Liver (tissue), 9 donors: ENCODE results near the gene ECPAS. TPM values are rescaled to one million over a fixed set of nuclear protein-coding genes. Genes with fewer than 3 reads are reported as not detected.

ENCODE experiments used
- DNase-seq: peaks from one replicate; pipeline ENCODE4 v3.0.0-alpha.2; 2017; ENCODE audit warnings: low spot score
- H3K27ac ChIP-seq, 2 donors: one replicate each; pipeline ENCODE4 v1.7.0; 2013; ENCODE audit warnings: inconsistent platforms in 2 of 2, low read length in 2 of 2, control low read depth in 1 of 2, low read depth in 1 of 2, mild to moderate bottlenecking in 1 of 2
- H3K27me3 ChIP-seq, 4 donors: one replicate each; pipeline versions ENCODE4 v1.6.1 to v1.7.0; 2013; ENCODE audit warnings: low read length in 3 of 4, inconsistent platforms in 1 of 4, mild to moderate bottlenecking in 1 of 4, moderate library complexity in 1 of 4; ENCODE audit not compliant: control insufficient read depth in 4 of 4, insufficient read depth in 4 of 4
- H3K36me3 ChIP-seq, 4 donors: one replicate each; pipeline versions ENCODE4 v1.6.1 to v1.7.0; 2013; ENCODE audit warnings: low read length in 3 of 4, mild to moderate bottlenecking in 3 of 4, low read depth in 1 of 4, moderate library complexity in 1 of 4; ENCODE audit not compliant: control insufficient read depth in 4 of 4, insufficient read depth in 3 of 4
- H3K4me1 ChIP-seq, 4 donors: one replicate each; pipeline versions ENCODE4 v1.6.1 to v1.7.0; 2013; ENCODE audit warnings: low read length in 3 of 4, mild to moderate bottlenecking in 3 of 4, moderate library complexity in 1 of 4; ENCODE audit not compliant: control insufficient read depth in 4 of 4, insufficient read depth in 4 of 4
- H3K4me3 ChIP-seq, 3 donors: one replicate each; pipeline versions ENCODE4 v1.6.1 to v1.7.0; 2013; ENCODE audit warnings: low read length in 3 of 3, control low read depth in 1 of 3, low read depth in 1 of 3, mild to moderate bottlenecking in 1 of 3
- H3K9ac ChIP-seq, 2 donors: one replicate each; pipeline ENCODE4 v1.7.0; 2013; ENCODE audit warnings: low read length in 2 of 2, mild to moderate bottlenecking in 2 of 2, moderate library complexity in 2 of 2, control low read depth in 1 of 2, low read depth in 1 of 2
- H3K9me3 ChIP-seq, 4 donors: one replicate each; pipeline versions ENCODE4 v1.6.1 to v1.7.0; 2013; ENCODE audit warnings: low read length in 3 of 4; ENCODE audit not compliant: control insufficient read depth in 4 of 4
- FOXA1 ChIP-seq: IDR thresholded peaks from 2 replicates; pipeline ENCODE4 v1.6.1; 2016; ENCODE audit warnings: antibody characterized with exemption
- FOXA2 ChIP-seq: IDR thresholded peaks from 2 replicates; pipeline ENCODE4 v1.6.1; 2016; ENCODE audit warnings: antibody characterized with exemption
- GABPA ChIP-seq, 2 donors: IDR thresholded peaks in 1 of 2; conservative IDR thresholded peaks in 1 of 2; 2 replicates each; pipeline ENCODE4 v1.6.1; 2016; ENCODE audit warnings: antibody characterized with exemption in 2 of 2, mild to moderate bottlenecking in 1 of 2, moderate library complexity in 1 of 2
- HNF4A ChIP-seq, 2 donors: conservative IDR thresholded peaks; 2 replicates each; pipeline ENCODE4 v1.6.1; 2016; ENCODE audit warnings: antibody characterized with exemption in 2 of 2, mild to moderate bottlenecking in 2 of 2
- HNF4G ChIP-seq: IDR thresholded peaks from 2 replicates; pipeline ENCODE4 v1.6.1; 2016; ENCODE audit warnings: antibody characterized with exemption
- RXRA ChIP-seq, 2 donors: IDR thresholded peaks; 2 replicates each; pipeline ENCODE4 v1.6.1; 2017 to 2018; ENCODE audit warnings: antibody characterized with exemption in 2 of 2, mild to moderate bottlenecking in 1 of 2
- SP1 ChIP-seq: IDR thresholded peaks from 2 replicates; pipeline ENCODE4 v1.6.1; 2018; ENCODE audit warnings: antibody characterized with exemption, mild to moderate bottlenecking
- YY1 ChIP-seq: IDR thresholded peaks from 2 replicates; pipeline ENCODE4 v1.6.1; 2016; ENCODE audit warnings: antibody characterized with exemption, mild to moderate bottlenecking
- WGBS: extraction: QIAGEN DNeasy Blood & Tissue Kit; methylation state at CpG from one replicate; pipeline ENCODE4 v1.1.7; 2013; 5-methylcytosine and 5-hydroxymethylcytosine counted together
- polyA plus RNA-seq, 2 donors: library from polyadenylated mRNA; stranded (reverse) in 1 of 2; unstranded in 1 of 2; fragments of 200-250 nt in 1 of 2; fragments of >200 nt in 1 of 2; fragmentation: Nextera tagmentation in 1 of 2; extraction: Ambion mirVana in 1 of 2; gene quantifications; one replicate each; pipeline versions ENCODE4 v1.2.1 to v1.2.3, GENCODE V29; 2013 to 2015
- total RNA-seq, 2 donors: library from RNA; depleted of rRNA; stranded (reverse); fragments of >200 nt; gene quantifications; one replicate each; pipeline ENCODE4 v1.2.3, GENCODE V29; 2014
- TF ChIP-seq, protein P1 (sequence below): IDR thresholded peaks from 2 replicates; pipeline ENCODE4 v1.6.1; 2016; ENCODE audit warnings: antibody characterized with exemption
- TF ChIP-seq, protein P2 (sequence below): IDR thresholded peaks from 2 replicates; pipeline ENCODE4 v1.6.1; 2016; ENCODE audit warnings: antibody characterized with exemption
- TF ChIP-seq, protein P3 (sequence below): fragments of 150-350 bp; IDR thresholded peaks from 2 replicates; pipeline ENCODE4 v1.5.1; 2017; ENCODE audit warnings: improper control_type of control experiment, low read depth, low read length; ENCODE audit not compliant: missing input control
- TF ChIP-seq, protein P4 (sequence below): IDR thresholded peaks from 2 replicates; pipeline ENCODE4 v1.6.1; 2016; ENCODE audit warnings: antibody characterized with exemption
- TF ChIP-seq, protein P5 (sequence below): IDR thresholded peaks from 2 replicates; pipeline ENCODE4 v1.6.1; 2016; ENCODE audit warnings: antibody characterized with exemption, mild to moderate bottlenecking
- donor health status: healthy.
- donor health status: healthy.
- donor health status: healthy.
- donor health status: healthy.
- donor health status: healthy.

ECPAS gene
- total and polyA plus RNA-seq, 4 donors, result 14.7 to 60.8 (median 26.3) TPM

DNA sequence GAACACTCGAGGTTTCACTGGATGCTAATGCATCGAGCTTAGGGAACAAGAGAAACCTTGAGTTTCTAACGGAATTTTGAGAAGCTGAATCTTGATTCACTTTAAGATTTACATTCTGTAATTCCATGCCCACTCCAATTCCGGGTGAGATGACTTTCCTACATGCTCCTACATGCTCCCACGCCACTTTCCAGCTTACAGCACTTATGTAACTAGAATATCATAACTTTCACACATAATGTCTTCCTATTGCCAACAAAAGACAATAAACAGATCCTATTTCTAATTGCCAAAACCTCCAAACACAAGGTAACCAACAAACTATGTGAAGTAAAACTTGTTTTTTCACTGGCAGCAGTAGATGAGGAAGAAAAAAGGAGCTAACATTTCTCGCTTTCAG, 72.9 kb downstream of the ECPAS start:
- no peak for DNase-seq
- Histone ChIP-seq H3K4me1 (no peaks in the 10 kb centered on the region), H3K4me3 (no peak overlapping the region), H3K9ac (no peak overlapping the region), H3K27me3 (no peaks in the 10 kb centered on the region), H3K9me3 (no peaks in the 10 kb centered on the region), H3K36me3 (peaks cover 13 to 82% (median 72%) of the 10 kb centered on the region in 4 donors), H3K27ac (no peak overlapping the region)
- TF ChIP-seq HNF4G (no peak), SP1 (no peak)
- TF ChIP-seq, protein P1, sequence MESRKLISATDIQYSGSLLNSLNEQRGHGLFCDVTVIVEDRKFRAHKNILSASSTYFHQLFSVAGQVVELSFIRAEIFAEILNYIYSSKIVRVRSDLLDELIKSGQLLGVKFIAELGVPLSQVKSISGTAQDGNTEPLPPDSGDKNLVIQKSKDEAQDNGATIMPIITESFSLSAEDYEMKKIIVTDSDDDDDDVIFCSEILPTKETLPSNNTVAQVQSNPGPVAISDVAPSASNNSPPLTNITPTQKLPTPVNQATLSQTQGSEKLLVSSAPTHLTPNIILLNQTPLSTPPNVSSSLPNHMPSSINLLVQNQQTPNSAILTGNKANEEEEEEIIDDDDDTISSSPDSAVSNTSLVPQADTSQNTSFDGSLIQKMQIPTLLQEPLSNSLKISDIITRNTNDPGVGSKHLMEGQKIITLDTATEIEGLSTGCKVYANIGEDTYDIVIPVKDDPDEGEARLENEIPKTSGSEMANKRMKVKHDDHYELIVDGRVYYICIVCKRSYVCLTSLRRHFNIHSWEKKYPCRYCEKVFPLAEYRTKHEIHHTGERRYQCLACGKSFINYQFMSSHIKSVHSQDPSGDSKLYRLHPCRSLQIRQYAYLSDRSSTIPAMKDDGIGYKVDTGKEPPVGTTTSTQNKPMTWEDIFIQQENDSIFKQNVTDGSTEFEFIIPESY, result no peak
- TF ChIP-seq, protein P2, sequence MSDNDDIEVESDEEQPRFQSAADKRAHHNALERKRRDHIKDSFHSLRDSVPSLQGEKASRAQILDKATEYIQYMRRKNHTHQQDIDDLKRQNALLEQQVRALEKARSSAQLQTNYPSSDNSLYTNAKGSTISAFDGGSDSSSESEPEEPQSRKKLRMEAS, result no peak
- 97% methylated on average over 6 of the region's 6 CpGs for WGBS

DNA sequence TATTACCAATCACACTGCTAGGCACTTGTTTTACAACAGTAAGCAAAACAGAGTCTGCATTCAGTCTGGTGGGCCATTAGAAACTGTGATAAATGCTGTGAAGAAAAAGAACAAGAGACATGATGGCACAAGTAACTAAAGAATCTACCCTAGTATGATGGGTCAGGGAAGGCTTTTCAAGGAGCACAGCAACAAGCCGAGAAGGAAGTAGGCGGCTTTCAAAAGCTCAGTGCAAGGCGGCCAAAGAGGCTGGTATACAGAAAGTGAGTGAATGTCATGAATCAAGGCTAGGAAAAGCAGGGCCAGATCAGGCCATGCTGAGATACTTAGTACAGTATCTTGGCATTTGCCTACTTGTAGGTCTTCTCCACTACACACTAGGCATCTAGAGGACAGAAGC, 76.4 kb downstream of the ECPAS start:
- Histone ChIP-seq H3K27me3 (no peaks in the 10 kb centered on the region), H3K4me3 (no peak overlapping the region), H3K9ac (no peak overlapping the region), H3K27ac (no peak overlapping the region), H3K9me3 (no peaks in the 10 kb centered on the region), H3K4me1 (no peaks in the 10 kb centered on the region), H3K36me3 (peaks cover 8 to 63% (median 57%) of the 10 kb centered on the region in 4 donors)
- TF ChIP-seq FOXA1 (no peak), RXRA (IDR thresholded peaks at IDR 0.05) (no peak), GABPA (IDR thresholded peaks at IDR 0.05 in 1 of 2, conservative IDR thresholded peaks at IDR 0.05 in 1 of 2) (no peak)
- TF ChIP-seq, protein P1, result no peak
- TF ChIP-seq, protein P3, sequence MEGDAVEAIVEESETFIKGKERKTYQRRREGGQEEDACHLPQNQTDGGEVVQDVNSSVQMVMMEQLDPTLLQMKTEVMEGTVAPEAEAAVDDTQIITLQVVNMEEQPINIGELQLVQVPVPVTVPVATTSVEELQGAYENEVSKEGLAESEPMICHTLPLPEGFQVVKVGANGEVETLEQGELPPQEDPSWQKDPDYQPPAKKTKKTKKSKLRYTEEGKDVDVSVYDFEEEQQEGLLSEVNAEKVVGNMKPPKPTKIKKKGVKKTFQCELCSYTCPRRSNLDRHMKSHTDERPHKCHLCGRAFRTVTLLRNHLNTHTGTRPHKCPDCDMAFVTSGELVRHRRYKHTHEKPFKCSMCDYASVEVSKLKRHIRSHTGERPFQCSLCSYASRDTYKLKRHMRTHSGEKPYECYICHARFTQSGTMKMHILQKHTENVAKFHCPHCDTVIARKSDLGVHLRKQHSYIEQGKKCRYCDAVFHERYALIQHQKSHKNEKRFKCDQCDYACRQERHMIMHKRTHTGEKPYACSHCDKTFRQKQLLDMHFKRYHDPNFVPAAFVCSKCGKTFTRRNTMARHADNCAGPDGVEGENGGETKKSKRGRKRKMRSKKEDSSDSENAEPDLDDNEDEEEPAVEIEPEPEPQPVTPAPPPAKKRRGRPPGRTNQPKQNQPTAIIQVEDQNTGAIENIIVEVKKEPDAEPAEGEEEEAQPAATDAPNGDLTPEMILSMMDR, result no peak
- no peak for DNase-seq
- WGBS, result 96% methylated on average over 3 of the region's 3 CpGs

DNA sequence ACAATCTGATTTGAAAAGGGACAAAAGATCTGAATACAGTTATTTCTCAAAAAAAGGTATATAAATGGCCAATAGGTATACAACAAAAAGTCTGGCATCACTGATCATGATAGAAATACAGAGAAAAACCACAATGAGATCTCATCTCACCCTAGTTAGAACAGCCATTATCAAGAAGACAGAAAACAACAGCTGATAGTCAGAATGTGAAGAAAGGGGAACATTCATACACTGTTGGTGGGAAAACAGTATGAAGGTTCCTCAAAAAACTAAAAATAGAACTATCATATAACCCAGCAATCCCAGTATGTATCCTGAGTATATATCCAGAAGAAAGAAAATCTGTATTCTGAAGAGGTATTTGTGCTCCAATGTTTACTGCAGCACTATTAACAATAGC, 78.5 kb downstream of the ECPAS start:
- no peaks in the 10 kb centered on the region for H3K27me3 ChIP-seq
- peaks cover 8 to 54% (median 45%) of the 10 kb centered on the region in 4 donors for H3K36me3 ChIP-seq
- DNase-seq, result no peak
- TF ChIP-seq FOXA2 (no peak), HNF4G (no peak), YY1 (no peak), SP1 (no peak), RXRA (IDR thresholded peaks at IDR 0.05) (no peak), HNF4A (conservative IDR thresholded peaks at IDR 0.05) (no peak)
- TF ChIP-seq, protein P4, sequence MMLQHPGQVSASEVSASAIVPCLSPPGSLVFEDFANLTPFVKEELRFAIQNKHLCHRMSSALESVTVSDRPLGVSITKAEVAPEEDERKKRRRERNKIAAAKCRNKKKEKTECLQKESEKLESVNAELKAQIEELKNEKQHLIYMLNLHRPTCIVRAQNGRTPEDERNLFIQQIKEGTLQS, result no peak
- TF ChIP-seq, protein P5, sequence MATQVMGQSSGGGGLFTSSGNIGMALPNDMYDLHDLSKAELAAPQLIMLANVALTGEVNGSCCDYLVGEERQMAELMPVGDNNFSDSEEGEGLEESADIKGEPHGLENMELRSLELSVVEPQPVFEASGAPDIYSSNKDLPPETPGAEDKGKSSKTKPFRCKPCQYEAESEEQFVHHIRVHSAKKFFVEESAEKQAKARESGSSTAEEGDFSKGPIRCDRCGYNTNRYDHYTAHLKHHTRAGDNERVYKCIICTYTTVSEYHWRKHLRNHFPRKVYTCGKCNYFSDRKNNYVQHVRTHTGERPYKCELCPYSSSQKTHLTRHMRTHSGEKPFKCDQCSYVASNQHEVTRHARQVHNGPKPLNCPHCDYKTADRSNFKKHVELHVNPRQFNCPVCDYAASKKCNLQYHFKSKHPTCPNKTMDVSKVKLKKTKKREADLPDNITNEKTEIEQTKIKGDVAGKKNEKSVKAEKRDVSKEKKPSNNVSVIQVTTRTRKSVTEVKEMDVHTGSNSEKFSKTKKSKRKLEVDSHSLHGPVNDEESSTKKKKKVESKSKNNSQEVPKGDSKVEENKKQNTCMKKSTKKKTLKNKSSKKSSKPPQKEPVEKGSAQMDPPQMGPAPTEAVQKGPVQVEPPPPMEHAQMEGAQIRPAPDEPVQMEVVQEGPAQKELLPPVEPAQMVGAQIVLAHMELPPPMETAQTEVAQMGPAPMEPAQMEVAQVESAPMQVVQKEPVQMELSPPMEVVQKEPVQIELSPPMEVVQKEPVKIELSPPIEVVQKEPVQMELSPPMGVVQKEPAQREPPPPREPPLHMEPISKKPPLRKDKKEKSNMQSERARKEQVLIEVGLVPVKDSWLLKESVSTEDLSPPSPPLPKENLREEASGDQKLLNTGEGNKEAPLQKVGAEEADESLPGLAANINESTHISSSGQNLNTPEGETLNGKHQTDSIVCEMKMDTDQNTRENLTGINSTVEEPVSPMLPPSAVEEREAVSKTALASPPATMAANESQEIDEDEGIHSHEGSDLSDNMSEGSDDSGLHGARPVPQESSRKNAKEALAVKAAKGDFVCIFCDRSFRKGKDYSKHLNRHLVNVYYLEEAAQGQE, result no peak
- TF ChIP-seq, protein P1, result no peak
- H3K9me3 ChIP-seq, result peaks cover 0 to 7% (median 2%) of the 10 kb centered on the region in 4 donors
- no peaks in the 10 kb centered on the region for H3K4me1 ChIP-seq
- no peak overlapping the region for H3K27ac ChIP-seq
- no peak overlapping the region for H3K4me3 ChIP-seq
- no peak overlapping the region for H3K9ac ChIP-seq
